OCI-M2 (cell line): ENCODE results near the gene ARFGAP1.

Source experiments
- DNase-seq: peaks from one replicate; lab custom pipeline; 2025; ENCODE audit not compliant: unreplicated experiment; lab: John Stamatoyannopoulos, UW

ARFGAP1 gene

GRCh38 chr20:63306673-63307537 lies 34.3 kb downstream of the ARFGAP1 start:
- no peak for DNase-seq

GRCh38 chr20:63307538-63308217 lies 35.1 kb downstream of the ARFGAP1 start:
- DNase-seq, result no peak

GRCh38 chr20:63308218-63308911 lies 35.8 kb downstream of the ARFGAP1 start:
- DNase-seq, result no peak

- DNase-seq, result no peak
Measured at GRCh38 chr20:63309261-63310071, 36.9 kb downstream of the ARFGAP1 start.

- DNase-seq, result no peak
Measured at GRCh38 chr20:63310265-63310991, 37.8 kb downstream of the ARFGAP1 start.

- no peak for DNase-seq
Measured at GRCh38 chr20:63311186-63311832, 38.7 kb downstream of the ARFGAP1 start.

GRCh38 chr20:63311833-63312243 lies 39.2 kb downstream of the ARFGAP1 start:
- no peak for DNase-seq

- no peak for DNase-seq
Measured at GRCh38 chr20:63312273-63312672, 39.7 kb downstream of the ARFGAP1 start.

GRCh38 chr20:63312690-63313348 lies 40.2 kb downstream of the ARFGAP1 start:
- no peak for DNase-seq

- no peak for DNase-seq
Measured at GRCh38 chr20:63313349-63314014, 40.9 kb downstream of the ARFGAP1 start.

GRCh38 chr20:63314015-63314471 lies 41.4 kb downstream of the ARFGAP1 start:
- DNase-seq, result no peak

- DNase-seq, result no peak
Measured at GRCh38 chr20:63314566-63315239, 42.1 kb downstream of the ARFGAP1 start.

GRCh38 chr20:63315240-63315689 lies 42.7 kb downstream of the ARFGAP1 start:
- no peak for DNase-seq

GRCh38 chr20:63315731-63316491 lies 43.3 kb downstream of the ARFGAP1 start:
- DNase-seq, result no peak

- DNase-seq, result no peak
Measured at GRCh38 chr20:63316502-63316921, 43.9 kb downstream of the ARFGAP1 start.

- DNase-seq, result no peak
Measured at GRCh38 chr20:63317061-63317460, 44.4 kb downstream of the ARFGAP1 start.
